ENCODE measurements around the gene SLC9C1.

SLC9C1 gene

GRCh38 chr3:112293368-112294321, at the start of gene SLC9C1:
SLC9C1 (minus strand) TSS chr3:112294216; CDS start chr3:112286791, 7,425 bp downstream.
- peak; percentile 89 for DNase-seq

- no peak for DNase-seq
These were observed 47.4 kb upstream of the SLC9C1 start for GRCh38 chr3:112341386-112341785.

- DNase-seq, result no peak
These were observed 45.6 kb upstream of the SLC9C1 start for GRCh38 chr3:112339609-112340008.

GRCh38 chr3:112339134-112339533, 45.1 kb upstream of the SLC9C1 start:
- DNase-seq, result no peak

- no peak for DNase-seq
These were observed 44.7 kb upstream of the SLC9C1 start for GRCh38 chr3:112338727-112339056.

- DNase-seq, result no peak
These were observed 44.2 kb upstream of the SLC9C1 start for GRCh38 chr3:112338021-112338726.

GRCh38 chr3:112335434-112335781, 41.4 kb upstream of the SLC9C1 start:
- no peak for DNase-seq

- no peak for DNase-seq
These were observed 40.8 kb upstream of the SLC9C1 start for GRCh38 chr3:112334691-112335433.

- DNase-seq, result peak; percentile 33
These were observed 39.6 kb upstream of the SLC9C1 start for GRCh38 chr3:112333381-112334317.

GRCh38 chr3:112333002-112333380, 39.0 kb upstream of the SLC9C1 start, which contains the start of gene CD200:
CD200 (plus strand) TSS chr3:112333156; CDS start chr3:112333213, 57 bp downstream.
- peak; percentile 57 for DNase-seq

GRCh38 chr3:112331851-112332250, 37.8 kb upstream of the SLC9C1 start:
- DNase-seq, result no peak

- DNase-seq, result peak; percentile 88
These were observed 33.4 kb upstream of the SLC9C1 start for GRCh38 chr3:112327371-112327951.

GRCh38 chr3:112321867-112322652, 28.0 kb upstream of the SLC9C1 start:
- DNase-seq, result no peak

- peak; percentile 56 for DNase-seq
These were observed 26.7 kb upstream of the SLC9C1 start for GRCh38 chr3:112320691-112321090.

GRCh38 chr3:112319516-112320276, 25.7 kb upstream of the SLC9C1 start:
- no peak for DNase-seq

- DNase-seq, result no peak
These were observed 21.8 kb upstream of the SLC9C1 start for GRCh38 chr3:112315791-112316190.

- no peak for DNase-seq
These were observed 20.6 kb upstream of the SLC9C1 start for GRCh38 chr3:112314649-112315048.

GRCh38 chr3:112308151-112308911, 14.3 kb upstream of the SLC9C1 start:
- peak; percentile 26 for DNase-seq

GRCh38 chr3:112307557-112307956, 13.5 kb upstream of the SLC9C1 start:
- DNase-seq, result no peak
